Endodermal cell (in vitro differentiated cells): Measurements from ENCODE around the gene HMG20B. TPM values are rescaled to one million over a fixed set of nuclear protein-coding genes. Genes with fewer than 3 reads are reported as not detected.

Experiments used
- DNase-seq: peaks from one replicate; pipeline ENCODE4 v3.0.0-alpha.2; 2017
- H3K27ac ChIP-seq: 2 replicates; pipeline ENCODE4 v1.5.1; 2013; ENCODE audit warnings: mild to moderate bottlenecking, low read depth, low read length, moderate library complexity
- H3K27me3 ChIP-seq: 2 replicates; pipeline ENCODE4 v1.6.1; 2013; ENCODE audit warnings: mild to moderate bottlenecking, low read length, moderate library complexity; ENCODE audit not compliant: insufficient read depth, control insufficient read depth, poor library complexity, severe bottlenecking
- H3K36me3 ChIP-seq: 2 replicates; pipeline ENCODE4 v1.7.0; 2013; ENCODE audit warnings: mild to moderate bottlenecking, low read length, moderate library complexity; ENCODE audit not compliant: control insufficient read depth, insufficient read depth
- H3K4me1 ChIP-seq: one replicate; pipeline ENCODE4 v1.7.0; 2013; ENCODE audit warnings: low read length; ENCODE audit not compliant: control insufficient read depth, insufficient read depth
- H3K4me3 ChIP-seq: 2 replicates; pipeline ENCODE4 v1.5.1; 2013; ENCODE audit warnings: mild to moderate bottlenecking, low read length, moderate library complexity
- H3K9ac ChIP-seq: 2 replicates; pipeline ENCODE4 v1.6.1; 2013; ENCODE audit warnings: mild to moderate bottlenecking, low read length, moderate library complexity; ENCODE audit not compliant: poor library complexity, severe bottlenecking; ENCODE audit errors: extremely low read depth
- H3K9me3 ChIP-seq: 2 replicates; pipeline ENCODE4 v1.6.1; 2013; ENCODE audit warnings: mild to moderate bottlenecking, low read length, moderate library complexity; ENCODE audit not compliant: control insufficient read depth
- H3K27ac Mint-ChIP-seq: 2 replicates; pipeline ENCODE4 v1.8.0; 2020; ENCODE audit warnings: mixed read lengths
- H3K27me3 Mint-ChIP-seq: 2 replicates; pipeline ENCODE4 v1.8.0; 2021; ENCODE audit warnings: mild to moderate bottlenecking, mixed read lengths; ENCODE audit not compliant: insufficient read depth
- H3K36me3 Mint-ChIP-seq: 2 replicates; pipeline ENCODE4 v1.8.0; 2020; ENCODE audit warnings: low read depth, mixed read lengths
- H3K4me1 Mint-ChIP-seq: 2 replicates; pipeline ENCODE4 v1.8.0; 2020; ENCODE audit warnings: mixed read lengths
- H3K4me3 Mint-ChIP-seq: 2 replicates; pipeline ENCODE4 v1.8.0; 2020; ENCODE audit warnings: mild to moderate bottlenecking, moderate library complexity, mixed read lengths
- H3K9me3 Mint-ChIP-seq: 2 replicates; pipeline ENCODE4 v1.8.0; 2020; ENCODE audit warnings: mild to moderate bottlenecking, mixed read lengths
- CTCF ChIP-seq: fragments of 200-600 bp; sonication (generic); conservative IDR thresholded peaks from 2 replicates; pipeline ENCODE4 v1.5.0; 2021; ENCODE audit warnings: antibody characterized with exemption, mild to moderate bottlenecking
- whole genome bisulfite sequencing, 2 experiments: methylation state at CpG; one replicate each; pipeline versions ENCODE4 v1.1.5 to v1.1.7; 2013; ENCODE audit warnings: missing lambda C conversion rate in 2 of 2, mixed read lengths in 1 of 2; ENCODE audit not compliant: insufficient coverage in 1 of 2, insufficient read length in 1 of 2; 5-methylcytosine and 5-hydroxymethylcytosine counted together
- total RNA-seq, 2 donors: library from RNA; stranded (reverse); fragmentation: NEBNext Ultra II Directional in 1 of 2; extraction: Animal tissue kit (Norgen Biotek cat#: 25700) in 1 of 2; gene quantifications; 2 replicates in 1 of 2; 3 replicates in 1 of 2; pipeline ENCODE4 v1.2.1, GENCODE V29; 2021

Gene HMG20B
- total RNA-seq, 2 donors from 2014 or later, result 80.7 to 102 TPM

- Histone ChIP-seq H3K9me3 (no peaks in the 10 kb centered on the region), H3K4me3 (no peak overlapping the region), H3K9ac (no peak overlapping the region), H3K36me3 (peaks cover 30% of the 10 kb centered on the region), H3K27me3 (no peaks in the 10 kb centered on the region), H3K27ac (no peak overlapping the region), H3K4me1 (no peaks in the 10 kb centered on the region)
- WGBS, 2 experiments, result 94 to 95% methylated on average over 16 to 25 of the region's 25 CpGs
- H3K9me3 Mint-ChIP-seq, result no peaks in the 10 kb centered on the region
- H3K36me3 Mint-ChIP-seq, result peaks cover 38% of the 10 kb centered on the region
- no peak for TF ChIP-seq CTCF
- H3K27ac Mint-ChIP-seq, result no peak overlapping the region
- no peak for DNase-seq
- H3K4me1 Mint-ChIP-seq, result no peaks in the 10 kb centered on the region
- no peak overlapping the region for H3K4me3 Mint-ChIP-seq
- no peaks in the 10 kb centered on the region for H3K27me3 Mint-ChIP-seq
Observed at GRCh38 chr19:3538258-3538929, 34.4 kb upstream of the HMG20B start.

GRCh38 chr19:3538965-3539755 lies 33.6 kb upstream of the HMG20B start, which contains the start of gene TEKTIP1:
Gene TEKTIP1 (plus strand): TSS chr19:3539174. CDS start chr19:3539178, 4 bp downstream.
- WGBS, 2 experiments, result 85% methylated on average over 19 to 28 of the region's 28 CpGs
- no peak within 1 kb of the TSS for H3K9ac ChIP-seq

GRCh38 chr19:3539756-3540118 lies 33.0 kb upstream of the HMG20B start:
- Histone ChIP-seq H3K9me3 (no peaks in the 10 kb centered on the region), H3K9ac (no peak overlapping the region), H3K4me1 (no peaks in the 10 kb centered on the region), H3K27me3 (no peaks in the 10 kb centered on the region), H3K4me3 (no peak overlapping the region), H3K27ac (no peak overlapping the region), H3K36me3 (peaks cover 25% of the 10 kb centered on the region)
- no peaks in the 10 kb centered on the region for H3K4me1 Mint-ChIP-seq
- no peak overlapping the region for H3K4me3 Mint-ChIP-seq
- 100% methylated on average over 1 of the region's 1 CpG; no CpG with 5 or more reads in 1 of the 2 experiments for WGBS, 2 experiments
- TF ChIP-seq CTCF, result no peak
- H3K27ac Mint-ChIP-seq, result no peak overlapping the region
- no peaks in the 10 kb centered on the region for H3K9me3 Mint-ChIP-seq
- no peaks in the 10 kb centered on the region for H3K27me3 Mint-ChIP-seq
- H3K36me3 Mint-ChIP-seq, result peaks cover 28% of the 10 kb centered on the region
- no peak for DNase-seq

More at GRCh38 chr19:3538965-3539755, 33.6 kb upstream of the HMG20B start, which contains the start of gene TEKTIP1:
- H3K9me3 Mint-ChIP-seq, result no peaks in the 10 kb centered on the region
- Histone ChIP-seq H3K36me3 (peaks cover 25% of the 10 kb centered on the region), H3K27ac (no peak within 1 kb of the TSS), H3K27me3 (no peaks in the 10 kb centered on the region), H3K9me3 (no peaks in the 10 kb centered on the region), H3K4me3 (no peak within 1 kb of the TSS), H3K4me1 (no peaks in the 10 kb centered on the region)
- no peaks in the 10 kb centered on the region for H3K27me3 Mint-ChIP-seq
- H3K27ac Mint-ChIP-seq, result no peak within 1 kb of the TSS
- H3K36me3 Mint-ChIP-seq, result peaks cover 33% of the 10 kb centered on the region
- TF ChIP-seq CTCF, result no peak
- DNase-seq, result peak; percentile 69
- H3K4me1 Mint-ChIP-seq, result no peaks in the 10 kb centered on the region
- H3K4me3 Mint-ChIP-seq, result no peak within 1 kb of the TSS
